Activated CD8-positive, alpha-beta memory T cell treated with anti-CD3 and anti-CD28 coated beads for 4 hours (primary cell): ENCODE data around the gene NAE1.

Experiments
- DNase-seq, 2 donors: peaks; one replicate each; pipeline ENCODE4 v3.0.0-alpha.2; 2020; ENCODE audit warnings: low read depth in 2 of 2

NAE1 gene

GRCh38 chr16:66850115-66850815, 19.5 kb upstream of the NAE1 start:
- DNase-seq, result no peak

- DNase-seq, result no peak
Observed at GRCh38 chr16:66849549-66849948, 18.8 kb upstream of the NAE1 start.

- DNase-seq, result no peak
Observed at GRCh38 chr16:66849021-66849420, 18.2 kb upstream of the NAE1 start.

- no peak for DNase-seq
Observed at GRCh38 chr16:66848172-66848571, 17.4 kb upstream of the NAE1 start.

GRCh38 chr16:66847533-66848067, 16.8 kb upstream of the NAE1 start:
- DNase-seq, result no peak

- no peak for DNase-seq
Observed at GRCh38 chr16:66846831-66847230, 16.1 kb upstream of the NAE1 start.

GRCh38 chr16:66846266-66846665, 15.5 kb upstream of the NAE1 start:
- no peak for DNase-seq

- no peak for DNase-seq
Observed at GRCh38 chr16:66845791-66846221, 15.0 kb upstream of the NAE1 start.

- DNase-seq, result no peak
Observed at GRCh38 chr16:66845080-66845410, 14.3 kb upstream of the NAE1 start.

- DNase-seq, result no peak
Observed at GRCh38 chr16:66844342-66845079, 13.7 kb upstream of the NAE1 start, which contains the start of gene CA7. Gene CA7, plus strand, starts transcription at chr16:66844414. Its CDS starts 74 bp downstream, at chr16:66844488.

- no peak for DNase-seq
Observed at GRCh38 chr16:66844009-66844341, 13.2 kb upstream of the NAE1 start.

GRCh38 chr16:66843191-66843590, 12.4 kb upstream of the NAE1 start:
- no peak for DNase-seq

- DNase-seq, result no peak
Observed at GRCh38 chr16:66842765-66843164, 12.0 kb upstream of the NAE1 start.

- no peak for DNase-seq
Observed at GRCh38 chr16:66841366-66841765, 10.6 kb upstream of the NAE1 start.

GRCh38 chr16:66840883-66841282, 10.1 kb upstream of the NAE1 start:
- no peak for DNase-seq

- DNase-seq, result no peak
Observed at GRCh38 chr16:66834746-66835145, 4.0 kb upstream of the NAE1 start.

- no peak for DNase-seq
Observed at GRCh38 chr16:66832661-66833305, 2.0 kb upstream of the NAE1 start.

GRCh38 chr16:66832190-66832589, 1.4 kb upstream of the NAE1 start:
- DNase-seq, result no peak

- no peak for DNase-seq
Observed at GRCh38 chr16:66824006-66824405, 6.8 kb downstream of the NAE1 start.

- no peak for DNase-seq
Observed at GRCh38 chr16:66814734-66815133, 16.0 kb downstream of the NAE1 start.

- no peak for DNase-seq
Observed at GRCh38 chr16:66811043-66811442, 19.7 kb downstream of the NAE1 start.

- DNase-seq, result no peak
Observed at GRCh38 chr16:66810391-66810790, 20.4 kb downstream of the NAE1 start.

GRCh38 chr16:66809765-66810164, 21.0 kb downstream of the NAE1 start:
- DNase-seq, result no peak
